IgD-negative memory B cell (primary cell): Measurements from ENCODE around the gene COL12A1. TPM values are rescaled to one million over a fixed set of nuclear protein-coding genes. Genes with fewer than 3 reads are reported as not detected.

Experiments
- H3K27ac Mint-ChIP-seq, 3 donors: one replicate each; pipeline ENCODE4 v1.8.0; 2020 to 2022; ENCODE audit warnings: mild to moderate bottlenecking in 3 of 3, mixed read lengths in 3 of 3, moderate library complexity in 1 of 3
- H3K27me3 Mint-ChIP-seq: one replicate; pipeline ENCODE4 v1.8.0; 2021; ENCODE audit warnings: mixed read lengths
- H3K36me3 Mint-ChIP-seq: one replicate; pipeline ENCODE4 v1.8.0; 2020; ENCODE audit warnings: mild to moderate bottlenecking, mixed read lengths
- H3K4me1 Mint-ChIP-seq, 3 donors: one replicate each; pipeline ENCODE4 v1.8.0; 2020 to 2022; ENCODE audit warnings: mixed read lengths in 3 of 3, mild to moderate bottlenecking in 1 of 3
- H3K4me3 Mint-ChIP-seq, 4 donors: one replicate each; pipeline ENCODE4 v1.8.0; 2020 to 2022; ENCODE audit warnings: mild to moderate bottlenecking in 4 of 4, mixed read lengths in 4 of 4, moderate library complexity in 3 of 4
- H3K9me3 Mint-ChIP-seq, 3 donors: one replicate each; pipeline ENCODE4 v1.8.0; 2020 to 2021; ENCODE audit warnings: mixed read lengths in 3 of 3, mild to moderate bottlenecking in 1 of 3
- polyA plus RNA-seq: library from polyadenylated mRNA; unstranded; fragments of 300-500 nt; fragmentation: Illumina TruSeq; gene quantifications from one replicate; pipeline ENCODE4 v1.2.3, GENCODE V29; 2021

Gene COL12A1
- polyA plus RNA-seq, 1 donor from 2014 or later, result not detected

DNA sequence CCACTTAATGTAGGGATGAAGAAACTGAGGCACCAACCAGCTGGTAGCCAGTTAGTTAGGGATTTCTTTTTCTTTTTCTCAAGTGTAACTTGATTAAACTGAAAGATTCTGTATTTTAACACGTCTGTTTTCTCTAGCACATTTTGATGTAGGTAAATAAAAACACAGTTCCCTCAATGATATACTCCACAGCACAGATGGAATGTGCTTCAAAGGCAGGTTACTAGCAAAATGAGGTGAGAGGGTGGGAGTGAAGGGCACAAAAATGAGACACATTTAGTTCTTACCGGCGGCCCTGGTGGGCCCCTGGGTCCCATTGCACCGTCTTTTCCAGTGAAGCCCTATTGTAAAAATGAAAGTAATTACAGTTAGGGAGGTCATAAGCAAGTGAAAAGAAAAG is 108.9 kb downstream of the COL12A1 start:
- Mint-ChIP-seq H3K4me3 (no peak overlapping the region), H3K27ac (no peak overlapping the region), H3K27me3 (no peaks in the 10 kb centered on the region), H3K36me3 (no peaks in the 10 kb centered on the region), H3K4me1 (no peaks in the 10 kb centered on the region), H3K9me3 (no peaks in the 10 kb centered on the region)

DNA sequence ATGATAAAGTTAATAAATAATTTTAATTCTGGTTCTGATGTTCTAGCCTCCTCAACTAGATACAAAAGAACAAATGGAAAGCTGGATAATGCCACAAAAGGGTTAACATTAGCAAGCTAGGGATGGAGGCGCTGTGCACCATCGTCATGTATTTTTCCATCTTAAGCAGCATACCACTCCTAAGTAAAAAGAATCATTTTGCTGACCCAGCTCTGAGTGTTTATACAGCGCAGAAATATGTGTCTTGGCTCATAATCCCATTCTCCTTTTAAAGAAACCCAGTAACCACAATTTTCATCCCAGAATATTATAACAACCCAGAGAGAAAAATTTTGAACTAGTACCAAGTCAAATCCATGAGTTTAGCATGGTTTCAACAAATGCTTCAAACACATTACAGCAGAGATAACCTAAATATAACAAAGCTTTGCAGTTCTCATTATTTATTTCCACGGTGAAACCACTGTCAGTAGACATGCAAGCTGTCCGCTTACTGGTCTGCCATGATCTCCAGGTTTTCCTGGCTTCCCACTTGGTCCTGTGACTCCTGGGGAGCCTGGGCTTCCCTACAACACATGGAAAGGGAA is 111.1 kb downstream of the COL12A1 start:
- no peak overlapping the region for H3K27ac Mint-ChIP-seq
- H3K27me3 Mint-ChIP-seq, result no peaks in the 10 kb centered on the region
- no peaks in the 10 kb centered on the region for H3K9me3 Mint-ChIP-seq
- no peaks in the 10 kb centered on the region for H3K4me1 Mint-ChIP-seq
- no peak overlapping the region for H3K4me3 Mint-ChIP-seq
- no peaks in the 10 kb centered on the region for H3K36me3 Mint-ChIP-seq

DNA sequence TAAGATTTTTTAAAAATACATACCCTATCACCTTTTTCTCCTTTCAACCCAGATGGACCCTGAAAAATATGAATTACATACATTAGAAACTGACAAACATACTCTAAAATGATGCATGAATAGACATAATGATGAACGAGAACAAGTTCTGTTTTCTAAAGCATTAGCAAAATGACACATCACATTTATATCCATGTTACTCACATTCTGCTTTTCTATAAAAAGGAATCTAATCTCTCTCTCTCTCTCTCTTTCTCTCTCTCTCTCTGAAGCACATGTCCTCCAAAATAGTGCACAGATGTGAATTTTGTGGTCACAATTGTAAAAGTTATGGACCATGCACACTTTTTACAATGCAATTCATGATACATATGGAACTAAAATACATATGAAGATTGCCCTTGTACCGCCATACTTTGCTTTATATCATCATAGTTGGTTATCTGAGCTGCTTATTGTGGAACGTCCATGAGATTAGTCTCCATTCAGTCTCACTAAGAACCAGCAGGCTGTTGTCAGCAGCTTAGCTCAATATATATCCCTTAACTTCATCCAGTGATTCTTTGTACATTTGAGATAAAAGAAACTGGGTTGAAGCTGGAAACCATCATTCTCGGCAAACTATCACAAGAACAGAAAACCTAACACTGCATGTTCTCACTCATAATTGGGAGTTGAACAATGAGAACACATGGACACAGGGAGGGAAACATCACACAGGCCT is 114.2 kb downstream of the COL12A1 start:
- no peak overlapping the region for H3K4me3 Mint-ChIP-seq
- H3K9me3 Mint-ChIP-seq, result no peaks in the 10 kb centered on the region
- H3K4me1 Mint-ChIP-seq, result no peaks in the 10 kb centered on the region

DNA sequence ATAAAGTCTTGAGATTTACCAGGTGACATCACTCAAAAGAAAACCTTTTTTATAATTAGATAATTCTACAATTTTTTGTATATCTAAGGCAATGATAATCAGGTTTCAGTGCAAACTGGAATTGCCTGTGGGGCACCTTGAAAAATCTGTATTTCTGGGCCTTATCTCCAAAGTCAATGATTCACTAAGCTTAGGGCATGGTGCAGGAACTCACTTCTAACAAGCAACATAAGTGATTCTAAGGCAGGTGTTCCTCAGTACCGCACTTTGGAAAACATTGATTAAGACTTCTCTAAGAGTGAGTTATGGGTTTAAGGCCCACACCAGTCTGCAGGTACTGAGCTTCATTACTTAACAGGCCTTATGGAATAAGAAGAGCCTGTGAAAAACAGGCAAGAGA is 115.3 kb downstream of the COL12A1 start:
- Mint-ChIP-seq H3K27ac (no peak overlapping the region), H3K9me3 (no peaks in the 10 kb centered on the region), H3K27me3 (no peaks in the 10 kb centered on the region), H3K4me3 (no peak overlapping the region), H3K4me1 (no peaks in the 10 kb centered on the region), H3K36me3 (no peaks in the 10 kb centered on the region)

More for the DNA sequence above, 114.2 kb downstream of the COL12A1 start:
- Mint-ChIP-seq H3K27me3 (no peaks in the 10 kb centered on the region), H3K36me3 (no peaks in the 10 kb centered on the region), H3K27ac (no peak overlapping the region)

DNA sequence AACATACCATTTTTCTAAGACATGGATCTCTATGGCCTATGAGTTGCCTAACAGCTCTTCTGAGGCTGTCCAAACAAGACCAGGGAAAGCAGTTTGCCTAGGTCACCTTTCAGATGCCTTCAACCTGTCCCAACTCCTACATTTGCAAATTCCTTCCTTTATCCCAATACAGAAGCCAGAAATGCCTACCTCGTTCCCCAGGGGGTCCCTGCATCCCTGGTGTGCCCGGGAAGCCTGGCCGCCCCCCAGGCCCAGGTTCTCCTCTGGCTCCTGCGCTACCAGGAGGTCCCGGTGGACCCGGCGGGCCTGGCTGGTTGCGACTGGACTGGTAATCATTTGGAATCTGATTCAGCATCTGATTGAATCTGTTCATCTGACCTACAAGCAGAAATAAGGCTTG is 115.9 kb downstream of the COL12A1 start:
- Mint-ChIP-seq H3K9me3 (peaks cover 0 to 2% (median 0%) of the 10 kb centered on the region in 3 donors), H3K4me3 (no peak overlapping the region), H3K4me1 (no peaks in the 10 kb centered on the region), H3K36me3 (no peaks in the 10 kb centered on the region), H3K27me3 (peaks cover 4% of the 10 kb centered on the region), H3K27ac (no peak overlapping the region)

DNA sequence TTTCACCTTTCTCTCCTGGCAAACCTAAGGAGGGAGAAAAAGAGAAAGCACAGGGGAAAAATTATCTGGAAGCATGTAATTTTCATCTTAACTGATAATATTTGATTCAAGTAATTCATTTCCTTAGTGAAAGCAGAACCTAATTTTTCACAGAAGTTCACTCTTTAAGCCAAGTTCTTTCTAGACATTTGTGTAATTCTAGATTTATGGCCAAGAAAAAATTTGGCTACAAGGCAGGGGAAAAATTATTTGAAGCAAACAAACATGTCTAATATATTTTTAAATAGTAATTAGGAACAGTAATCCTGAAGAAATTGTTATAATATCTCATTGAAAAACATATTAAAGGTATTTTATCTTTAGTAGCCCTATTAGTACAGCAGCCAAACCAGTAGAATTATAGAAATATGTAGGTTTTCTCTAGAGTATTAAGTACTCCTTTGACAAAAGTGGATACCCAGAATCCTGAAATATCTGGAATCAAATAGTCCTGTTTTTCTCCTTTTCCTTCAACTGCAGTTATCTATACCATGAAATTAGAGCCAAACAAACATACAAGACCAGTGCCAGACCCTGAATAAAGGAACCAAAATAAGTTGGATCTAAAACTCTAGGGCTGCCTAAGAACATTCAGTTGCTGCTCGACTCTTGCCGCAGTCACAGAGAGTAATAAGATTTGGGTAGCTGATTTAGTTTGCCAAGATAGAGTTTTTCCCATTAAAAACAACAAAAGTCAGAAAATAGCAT is 116.5 kb downstream of the COL12A1 start:
- H3K4me3 Mint-ChIP-seq, result no peak overlapping the region
- peaks cover 4% of the 10 kb centered on the region for H3K27me3 Mint-ChIP-seq
- peaks cover 0 to 2% (median 0%) of the 10 kb centered on the region in 3 donors for H3K4me1 Mint-ChIP-seq

DNA sequence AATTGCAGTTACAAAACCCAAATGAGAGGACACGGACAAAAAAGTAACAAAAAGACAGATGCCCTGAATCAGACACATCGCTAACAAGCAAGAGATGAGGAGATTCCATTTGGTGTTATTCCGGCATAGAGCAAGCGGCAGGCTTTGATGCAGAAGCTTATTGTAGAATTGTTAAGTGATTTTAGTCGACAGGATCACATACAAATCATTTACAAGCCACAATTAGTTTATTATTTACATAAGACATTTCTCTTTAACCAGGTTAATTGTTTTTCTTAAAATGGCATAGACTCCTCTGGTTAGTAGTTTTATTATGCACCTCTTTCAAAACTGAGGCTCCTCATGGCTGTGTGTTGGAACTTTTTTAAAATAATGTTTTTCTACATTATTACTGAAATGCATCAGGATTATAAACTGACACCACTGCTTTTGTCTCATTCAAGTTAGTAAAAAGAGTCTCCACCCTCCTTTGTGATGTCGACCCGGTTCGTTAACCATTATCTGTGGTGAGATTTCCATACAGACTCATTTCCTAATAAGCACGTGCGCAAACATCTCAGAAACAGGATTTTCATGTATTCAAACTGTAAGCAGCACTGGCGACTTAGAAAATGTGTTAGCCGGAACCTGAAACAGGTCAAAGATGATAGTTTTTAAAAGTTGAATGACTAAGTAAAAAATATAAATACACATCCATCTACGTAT is 119.8 kb downstream of the COL12A1 start:
- Mint-ChIP-seq H3K27ac (no peak overlapping the region), H3K4me3 (no peak overlapping the region), H3K4me1 (peaks cover 0 to 2% (median 0%) of the 10 kb centered on the region in 3 donors), H3K36me3 (no peaks in the 10 kb centered on the region), H3K27me3 (peaks cover 4% of the 10 kb centered on the region), H3K9me3 (peaks cover 0 to 2% (median 0%) of the 10 kb centered on the region in 3 donors)

More for the DNA sequence above, 116.5 kb downstream of the COL12A1 start:
- H3K9me3 Mint-ChIP-seq, result peaks cover 0 to 2% (median 0%) of the 10 kb centered on the region in 3 donors
- H3K27ac Mint-ChIP-seq, result no peak overlapping the region
- H3K36me3 Mint-ChIP-seq, result no peaks in the 10 kb centered on the region

DNA sequence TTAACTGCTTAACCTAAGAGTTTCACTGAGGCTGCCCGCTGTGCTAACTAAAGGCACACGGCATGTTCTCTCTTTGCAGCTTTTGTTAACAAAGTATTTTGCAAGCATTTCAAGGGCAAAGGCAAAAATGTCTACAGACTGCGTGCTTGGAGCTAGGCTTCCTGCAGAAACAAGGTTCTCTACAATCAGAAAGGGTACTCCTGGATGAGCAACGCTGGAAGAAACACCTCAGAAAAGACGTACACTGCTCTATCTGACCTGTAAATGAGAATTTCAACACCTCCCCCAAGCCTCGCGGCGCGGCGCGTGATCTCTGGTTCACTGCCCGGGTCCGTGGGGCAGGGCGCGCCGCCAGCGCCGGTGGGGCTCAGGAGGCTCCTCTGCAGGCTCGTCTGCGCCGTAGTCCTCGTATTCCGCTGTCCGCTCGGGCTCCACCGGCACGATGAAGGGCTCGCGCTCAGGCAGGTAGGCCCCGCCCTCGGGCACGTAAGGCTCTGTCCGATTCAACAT is 120.9 kb downstream of the COL12A1 start:
- H3K9me3 Mint-ChIP-seq, result peaks cover 0 to 2% (median 0%) of the 10 kb centered on the region in 3 donors
- no peak overlapping the region for H3K4me3 Mint-ChIP-seq
- H3K36me3 Mint-ChIP-seq, result peaks cover 1% of the 10 kb centered on the region
- peaks cover 5% of the 10 kb centered on the region for H3K27me3 Mint-ChIP-seq
- H3K27ac Mint-ChIP-seq, result no peak overlapping the region
- H3K4me1 Mint-ChIP-seq, result peaks cover 0 to 2% (median 0%) of the 10 kb centered on the region in 3 donors

DNA sequence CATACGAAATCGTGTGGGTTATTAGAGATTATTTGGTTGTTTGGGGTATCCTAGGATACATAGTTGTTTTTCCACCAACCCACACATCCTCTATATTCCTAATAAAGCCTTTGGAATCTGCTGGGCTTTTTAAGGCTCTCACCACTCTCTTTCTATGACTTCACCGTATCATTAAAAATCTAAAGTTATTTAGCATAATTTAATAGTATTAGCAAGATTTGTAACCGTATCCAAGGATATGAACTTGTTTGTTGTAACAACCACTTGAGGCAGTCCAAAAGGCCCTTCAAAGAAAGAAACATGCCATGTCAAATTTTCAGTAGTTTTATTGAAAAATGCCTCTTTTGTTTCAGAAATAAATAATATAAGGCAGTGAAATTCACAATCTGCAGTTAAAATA is 121.8 kb downstream of the COL12A1 start:
- Mint-ChIP-seq H3K4me1 (peaks cover 0 to 2% (median 0%) of the 10 kb centered on the region in 3 donors), H3K4me3 (no peak overlapping the region), H3K27me3 (peaks cover 5% of the 10 kb centered on the region), H3K9me3 (peaks cover 0 to 2% (median 0%) of the 10 kb centered on the region in 3 donors), H3K27ac (no peak overlapping the region), H3K36me3 (peaks cover 1% of the 10 kb centered on the region)

DNA sequence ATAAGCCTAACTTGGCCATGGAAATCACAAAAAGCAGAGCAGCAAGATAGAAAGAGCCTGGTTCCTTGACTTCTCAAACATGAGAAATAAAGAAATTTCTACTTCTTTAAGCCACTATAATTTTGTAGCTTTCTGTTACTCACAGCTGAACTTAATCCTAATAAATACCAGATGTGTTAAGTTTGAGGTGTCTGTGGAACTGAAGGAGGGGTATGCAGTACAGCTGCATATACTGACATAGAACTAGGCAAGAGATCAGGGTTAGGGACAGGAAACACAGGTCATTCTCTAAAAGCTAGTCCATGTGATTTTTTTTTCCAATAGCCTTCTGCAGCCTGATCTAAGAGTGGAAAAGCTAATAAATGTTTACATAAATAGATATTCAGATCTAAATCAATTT is 123.9 kb downstream of the COL12A1 start:
- no peak overlapping the region for H3K4me3 Mint-ChIP-seq
- H3K27ac Mint-ChIP-seq, result no peak overlapping the region
- peaks cover 0 to 3% (median 2%) of the 10 kb centered on the region in 3 donors for H3K9me3 Mint-ChIP-seq
- H3K36me3 Mint-ChIP-seq, result peaks cover 1% of the 10 kb centered on the region
- H3K4me1 Mint-ChIP-seq, result peaks cover 0 to 2% (median 0%) of the 10 kb centered on the region in 3 donors
- peaks cover 5% of the 10 kb centered on the region for H3K27me3 Mint-ChIP-seq

DNA sequence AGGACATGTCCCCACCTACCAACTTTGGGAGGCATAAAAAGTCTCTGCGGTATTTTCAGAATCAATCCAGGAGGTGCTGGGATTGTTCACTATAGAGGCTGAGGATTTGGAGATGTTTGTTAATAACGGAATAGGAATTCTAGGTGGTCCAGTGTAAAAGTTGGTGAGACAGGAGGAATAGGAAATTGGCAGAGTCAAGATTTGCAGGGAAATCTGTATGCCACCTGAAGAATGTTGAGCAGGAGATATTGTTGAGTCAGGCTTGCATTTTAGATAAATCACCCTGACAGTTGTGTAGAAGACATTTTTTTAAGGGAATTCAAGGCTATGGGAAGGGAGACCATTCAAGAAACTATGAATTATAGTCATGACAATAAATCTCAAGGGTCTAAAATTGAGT is 124.8 kb downstream of the COL12A1 start:
- Mint-ChIP-seq H3K4me3 (no peak overlapping the region), H3K36me3 (peaks cover 1% of the 10 kb centered on the region), H3K4me1 (peaks cover 0 to 2% (median 0%) of the 10 kb centered on the region in 3 donors), H3K27me3 (peaks cover 5% of the 10 kb centered on the region), H3K27ac (peak overlapping the region in 1 of 3 donors; percentile 33), H3K9me3 (peaks cover 0 to 3% (median 2%) of the 10 kb centered on the region in 3 donors)

DNA sequence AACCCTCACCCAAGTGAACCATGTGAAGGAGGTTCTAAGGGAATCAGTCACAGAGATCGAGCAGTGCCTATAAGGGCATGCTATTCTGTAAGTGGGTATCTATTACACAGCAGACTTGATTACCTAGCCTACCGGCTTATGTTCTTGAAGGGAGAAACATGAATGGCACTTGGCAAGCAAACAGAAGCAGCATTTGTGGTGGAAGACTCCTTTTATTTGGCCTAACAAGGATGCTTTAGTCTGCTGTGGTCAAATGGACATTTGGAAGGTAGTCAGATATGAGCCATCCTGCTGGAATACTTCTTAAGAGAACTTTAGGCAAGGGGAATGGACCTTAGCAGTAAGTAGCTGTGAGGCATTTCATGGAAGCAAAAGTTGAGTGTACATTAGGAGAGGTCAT is 126.3 kb downstream of the COL12A1 start:
- H3K36me3 Mint-ChIP-seq, result peaks cover 1% of the 10 kb centered on the region

DNA sequence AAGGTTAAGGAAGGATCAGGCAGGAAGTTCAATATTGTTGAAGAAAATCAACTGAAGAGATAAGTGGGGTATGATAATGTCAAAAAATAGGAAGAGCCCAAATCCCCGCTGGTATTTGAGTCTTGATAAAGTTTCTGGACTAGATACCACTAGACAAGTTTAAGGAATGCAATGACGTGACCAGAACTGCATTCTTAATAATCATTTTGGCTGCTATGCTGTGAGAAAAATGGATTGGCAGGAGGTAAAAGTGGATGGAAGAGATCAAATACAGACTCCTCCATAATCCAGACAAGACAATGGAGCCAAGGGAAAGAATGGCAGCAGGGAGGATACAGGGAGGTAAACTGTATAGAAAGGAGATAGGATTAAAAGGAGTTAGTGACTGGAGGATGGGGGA is 128.2 kb downstream of the COL12A1 start:
- Mint-ChIP-seq H3K27ac (no peak overlapping the region), H3K4me3 (no peak overlapping the region), H3K4me1 (no peaks in the 10 kb centered on the region), H3K36me3 (peaks cover 1% of the 10 kb centered on the region), H3K27me3 (peaks cover 1% of the 10 kb centered on the region), H3K9me3 (peaks cover 0 to 3% (median 0%) of the 10 kb centered on the region in 3 donors)

More for the DNA sequence above, 126.3 kb downstream of the COL12A1 start:
- Mint-ChIP-seq H3K9me3 (peaks cover 0 to 3% (median 0%) of the 10 kb centered on the region in 3 donors), H3K27ac (no peak overlapping the region), H3K27me3 (peaks cover 1% of the 10 kb centered on the region), H3K4me3 (no peak overlapping the region), H3K4me1 (peaks cover 0 to 2% (median 0%) of the 10 kb centered on the region in 3 donors)

DNA sequence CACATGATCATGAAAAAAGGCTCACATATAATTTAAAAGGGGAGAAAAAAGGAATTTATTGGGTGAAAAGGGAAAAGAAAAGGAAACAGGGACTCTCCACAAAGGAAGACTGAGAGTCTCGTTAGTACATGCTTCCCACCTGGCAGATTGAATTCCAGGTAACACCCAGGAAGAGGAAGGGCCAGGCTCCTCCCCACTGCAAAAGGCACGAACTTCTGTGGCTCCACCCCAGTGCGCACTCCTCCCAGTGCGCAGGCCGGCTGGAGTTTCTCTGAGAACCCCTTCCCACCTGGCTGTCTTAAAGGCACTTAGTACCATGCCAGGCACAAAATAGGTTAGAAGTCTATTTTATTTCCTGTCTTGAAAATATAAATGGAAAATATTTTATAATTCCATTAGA is 129.8 kb downstream of the COL12A1 start:
- peaks cover 1% of the 10 kb centered on the region for H3K36me3 Mint-ChIP-seq
- peaks cover 0 to 3% (median 0%) of the 10 kb centered on the region in 3 donors for H3K9me3 Mint-ChIP-seq
- H3K27me3 Mint-ChIP-seq, result peaks cover 3% of the 10 kb centered on the region
- no peak overlapping the region for H3K27ac Mint-ChIP-seq
- H3K4me1 Mint-ChIP-seq, result no peaks in the 10 kb centered on the region
- no peak overlapping the region for H3K4me3 Mint-ChIP-seq
